ENCODE measurements around the gene RMND5A. TPM values are rescaled to one million over a fixed set of nuclear protein-coding genes. Genes with fewer than 3 reads are reported as not detected.

Gene RMND5A
- total and polyA plus RNA-seq, 2 donors from 2014 or later: 13.9 to 33.6 TPM

DNA sequence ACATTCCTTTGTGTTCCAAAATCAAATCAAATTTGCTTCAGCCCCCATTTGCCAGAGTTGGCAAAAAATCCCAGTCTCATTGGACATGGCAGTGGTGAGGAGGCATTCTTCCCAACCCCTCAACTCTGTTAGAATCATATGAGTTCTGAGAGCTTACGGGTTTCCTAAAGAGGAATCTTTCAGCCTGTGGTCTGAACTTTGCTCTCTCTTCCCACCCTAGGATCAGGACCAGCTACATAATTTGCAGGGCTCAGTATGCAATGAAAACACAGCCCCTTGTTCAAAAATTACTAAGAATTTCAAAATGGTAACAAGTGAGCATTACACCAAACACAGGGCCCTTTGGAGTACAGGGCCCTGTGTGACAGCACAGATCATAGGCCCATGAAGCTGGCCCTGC, 47.1 kb upstream of the RMND5A start:
- peaks cover 0 to 4% (median 2%) of the 10 kb centered on the region in 3 donors for H3K4me1 ChIP-seq (ENCODE audit: control insufficient read depth in 2 of 3, insufficient read depth in 2 of 3, low read depth in 1 of 3, low read length in 3 of 3)
- FAIRE-seq: no peak
- no peak for DNase-seq
- no peaks in the 10 kb centered on the region for H3K36me3 ChIP-seq (ENCODE audit: control insufficient read depth in 2 of 3, insufficient read depth in 3 of 3, low read length in 3 of 3)
- no peak overlapping the region for H3K4me3 ChIP-seq (ENCODE audit: low read length in 3 of 3)
- H3K27me3 ChIP-seq (ENCODE audit: control insufficient read depth, insufficient read depth, low read length): no peaks in the 10 kb centered on the region
- no peaks in the 10 kb centered on the region for H3K9me3 ChIP-seq (ENCODE audit: control insufficient read depth in 2 of 3, insufficient read depth in 1 of 3, low read length in 3 of 3)
- intact Hi-C loops (cut with DNase I): no loop called here
- H3K27ac ChIP-seq (ENCODE audit: low read depth in 2 of 2, low read length in 2 of 2): no peak overlapping the region
- no peak overlapping the region for H3K9ac ChIP-seq (ENCODE audit: low read length in 3 of 3)
- TF ChIP-seq, protein P1, sequence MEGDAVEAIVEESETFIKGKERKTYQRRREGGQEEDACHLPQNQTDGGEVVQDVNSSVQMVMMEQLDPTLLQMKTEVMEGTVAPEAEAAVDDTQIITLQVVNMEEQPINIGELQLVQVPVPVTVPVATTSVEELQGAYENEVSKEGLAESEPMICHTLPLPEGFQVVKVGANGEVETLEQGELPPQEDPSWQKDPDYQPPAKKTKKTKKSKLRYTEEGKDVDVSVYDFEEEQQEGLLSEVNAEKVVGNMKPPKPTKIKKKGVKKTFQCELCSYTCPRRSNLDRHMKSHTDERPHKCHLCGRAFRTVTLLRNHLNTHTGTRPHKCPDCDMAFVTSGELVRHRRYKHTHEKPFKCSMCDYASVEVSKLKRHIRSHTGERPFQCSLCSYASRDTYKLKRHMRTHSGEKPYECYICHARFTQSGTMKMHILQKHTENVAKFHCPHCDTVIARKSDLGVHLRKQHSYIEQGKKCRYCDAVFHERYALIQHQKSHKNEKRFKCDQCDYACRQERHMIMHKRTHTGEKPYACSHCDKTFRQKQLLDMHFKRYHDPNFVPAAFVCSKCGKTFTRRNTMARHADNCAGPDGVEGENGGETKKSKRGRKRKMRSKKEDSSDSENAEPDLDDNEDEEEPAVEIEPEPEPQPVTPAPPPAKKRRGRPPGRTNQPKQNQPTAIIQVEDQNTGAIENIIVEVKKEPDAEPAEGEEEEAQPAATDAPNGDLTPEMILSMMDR (IDR thresholded peaks at IDR 0.05; ENCODE audit: borderline replicate concordance, extremely low read depth, insufficient read depth): no peak

DNA sequence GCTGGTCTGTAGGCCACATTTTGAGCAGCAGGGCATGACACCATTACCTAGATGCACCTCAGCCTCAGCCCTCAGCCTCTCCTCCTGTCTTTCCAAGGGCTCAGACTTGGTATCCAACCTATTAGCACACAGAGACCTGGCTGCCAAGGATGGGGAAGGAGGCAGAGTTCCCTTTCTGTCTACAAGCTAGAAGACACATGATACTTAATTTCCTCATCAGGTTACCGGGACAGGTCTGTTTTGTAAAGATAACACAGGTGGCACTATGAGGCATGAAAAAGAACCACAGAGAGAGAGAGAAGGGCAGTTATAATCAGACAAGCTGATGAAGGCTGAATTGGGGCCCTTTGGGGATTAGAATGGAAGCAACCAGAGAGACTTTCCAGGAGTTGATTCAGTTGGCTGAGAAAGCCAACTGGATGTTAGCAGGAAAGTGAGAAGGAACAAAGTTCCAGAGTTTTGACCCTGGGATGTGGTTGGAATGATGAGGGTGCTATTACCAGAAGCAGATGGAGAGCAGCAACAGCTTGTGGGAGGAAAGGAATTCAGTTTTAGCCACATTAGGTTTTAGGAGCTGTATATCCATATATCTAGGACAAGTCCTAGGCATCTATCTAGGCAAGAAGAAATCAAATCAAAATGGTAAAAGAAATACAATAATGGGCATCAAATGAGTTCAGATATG, 46.0 kb upstream of the RMND5A start:
- DNase-seq (peak in 3 of 5 donors; percentile 2 to 20 (median 9)), FAIRE-seq (no peak)
- intact Hi-C loops (cut with DNase I): no loop called here

DNA sequence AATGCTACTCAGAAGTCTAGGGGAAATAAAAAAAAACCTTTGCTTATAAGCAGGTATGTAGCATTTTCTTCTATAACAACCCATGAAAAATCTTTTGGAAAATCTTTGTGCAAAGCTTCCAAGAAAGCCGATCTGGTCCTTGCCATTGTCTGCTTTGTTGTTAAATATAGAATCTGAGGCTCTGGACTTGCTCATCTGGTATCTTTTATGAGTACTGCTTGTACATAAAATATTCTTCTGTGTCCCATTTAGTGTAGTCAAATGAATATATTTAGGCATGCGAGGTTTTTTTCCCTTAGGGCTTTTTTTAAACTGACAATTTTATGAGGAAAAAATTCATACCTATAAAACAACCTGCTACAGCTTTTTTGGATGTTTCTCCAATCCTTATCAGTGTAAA, 45.0 kb upstream of the RMND5A start:
- Histone ChIP-seq H3K9ac (ENCODE audit: low read length in 3 of 3) (no peak overlapping the region), H3K4me1 (ENCODE audit: control insufficient read depth in 2 of 3, insufficient read depth in 2 of 3, low read depth in 1 of 3, low read length in 3 of 3) (peaks cover 0 to 4% (median 2%) of the 10 kb centered on the region in 3 donors), H3K27me3 (ENCODE audit: control insufficient read depth, insufficient read depth, low read length) (no peaks in the 10 kb centered on the region), H3K9me3 (ENCODE audit: control insufficient read depth in 2 of 3, insufficient read depth in 1 of 3, low read length in 3 of 3) (no peaks in the 10 kb centered on the region), H3K36me3 (ENCODE audit: control insufficient read depth in 2 of 3, insufficient read depth in 3 of 3, low read length in 3 of 3) (no peaks in the 10 kb centered on the region), H3K4me3 (ENCODE audit: low read length in 3 of 3) (no peak overlapping the region), H3K27ac (ENCODE audit: low read depth in 2 of 2, low read length in 2 of 2) (no peak overlapping the region)
- intact Hi-C loops (cut with DNase I): no loop called here
- TF ChIP-seq, protein P1 (IDR thresholded peaks at IDR 0.05; ENCODE audit: borderline replicate concordance, extremely low read depth, insufficient read depth): no peak
- DNase-seq: no peak
- no peak for FAIRE-seq

More for the DNA sequence above, 46.0 kb upstream of the RMND5A start:
- TF ChIP-seq, protein P1 (IDR thresholded peaks at IDR 0.05; ENCODE audit: borderline replicate concordance, extremely low read depth, insufficient read depth): no peak
- no peaks in the 10 kb centered on the region for H3K9me3 ChIP-seq (ENCODE audit: control insufficient read depth in 2 of 3, insufficient read depth in 1 of 3, low read length in 3 of 3)
- no peak overlapping the region for H3K9ac ChIP-seq (ENCODE audit: low read length in 3 of 3)
- no peak overlapping the region for H3K27ac ChIP-seq (ENCODE audit: low read depth in 2 of 2, low read length in 2 of 2)
- H3K36me3 ChIP-seq (ENCODE audit: control insufficient read depth in 2 of 3, insufficient read depth in 3 of 3, low read length in 3 of 3): no peaks in the 10 kb centered on the region
- H3K4me1 ChIP-seq (ENCODE audit: control insufficient read depth in 2 of 3, insufficient read depth in 2 of 3, low read depth in 1 of 3, low read length in 3 of 3): peaks cover 0 to 4% (median 2%) of the 10 kb centered on the region in 3 donors
- no peaks in the 10 kb centered on the region for H3K27me3 ChIP-seq (ENCODE audit: control insufficient read depth, insufficient read depth, low read length)
- no peak overlapping the region for H3K4me3 ChIP-seq (ENCODE audit: low read length in 3 of 3)
